DOHH2 (cell line): ENCODE measurements around the gene ARHGEF16.

Experiments
- CTCF ChIP-seq: fragments of 200-600 bp; sonication (generic); IDR thresholded peaks from one replicate; pipeline ENCODE4 v1.5.1; 2014; ENCODE audit warnings: antibody characterized with exemption, mild to moderate bottlenecking, low read depth, low read length; ENCODE audit not compliant: poor library complexity, severe bottlenecking
- EZH2phosphoT487 ChIP-seq: fragments of 200-600 bp; sonication (generic); IDR thresholded peaks from 2 replicates; pipeline ENCODE4 v1.6.1; 2017; ENCODE audit warnings: borderline replicate concordance, mild to moderate bottlenecking, antibody characterized with exemption, low read length, moderate library complexity, mixed read lengths

GRCh38 chr1:3482378-3482849 lies 27.9 kb downstream of the ARHGEF16 start:
- TF ChIP-seq CTCF (peak; percentile 56), EZH2phosphoT487 (no peak)
